GM23338 (cell line): ENCODE data around the gene KIAA0040. TPM values are rescaled to one million over a fixed set of nuclear protein-coding genes. Genes with fewer than 3 reads are reported as not detected.
A peak's percentile ranks its signal among the peaks of the same experiment; 100 is the strongest.

ENCODE experiments used
- ATAC-seq: fragments of 200-7000 bp; cut with Tn5 transposase; 3 replicates; pipeline ENCODE4 v1.9.1; 2020
- DNase-seq: peaks from one replicate; pipeline ENCODE4 v3.0.0-alpha.2; 2015; ENCODE audit warnings: low spot score
- H2AFZ ChIP-seq: fragments of 200-600 bp; sonication (generic); 2 replicates; pipeline ENCODE4 v1.8.0; 2016; ENCODE audit warnings: antibody characterized with exemption, mild to moderate bottlenecking, moderate library complexity
- H3F3A ChIP-seq: fragments of 200-600 bp; sonication (generic); replicated peaks from 2 replicates; pipeline ENCODE4 v1.8.0; 2017; ENCODE audit warnings: antibody characterized with exemption, mixed run types, low read depth
- H3K27ac ChIP-seq: fragments of 200-600 bp; sonication (generic); 2 replicates; pipeline ENCODE4 v1.6.1; 2016; ENCODE audit warnings: low read depth
- H3K27me3 ChIP-seq: fragments of 200-600 bp; sonication (generic); 2 replicates; pipeline ENCODE4 v1.8.0; 2016; ENCODE audit warnings: mild to moderate bottlenecking, mixed run types, moderate library complexity; ENCODE audit not compliant: insufficient read depth
- H3K36me3 ChIP-seq: fragments of 200-600 bp; sonication (generic); 2 replicates; pipeline ENCODE4 v1.8.0; 2016; ENCODE audit warnings: mild to moderate bottlenecking; ENCODE audit not compliant: insufficient read depth
- H3K4me1 ChIP-seq: fragments of 200-600 bp; sonication (generic); 2 replicates; pipeline ENCODE4 v1.8.0; 2016; ENCODE audit warnings: mild to moderate bottlenecking, moderate library complexity; ENCODE audit not compliant: insufficient read depth
- H3K4me2 ChIP-seq: fragments of 200-600 bp; sonication (generic); 2 replicates; pipeline ENCODE4 v1.7.1; 2017; ENCODE audit warnings: mixed run types
- H3K4me3 ChIP-seq: fragments of 200-600 bp; sonication (generic); 2 replicates; pipeline ENCODE4 v1.6.1; 2016; ENCODE audit warnings: mixed run types
- H3K79me2 ChIP-seq: fragments of 200-600 bp; sonication (generic); replicated peaks from 2 replicates; pipeline ENCODE4 v1.8.0; 2017; ENCODE audit warnings: mild to moderate bottlenecking; ENCODE audit not compliant: insufficient read depth
- H3K9me2 ChIP-seq: fragments of 200-600 bp; sonication (generic); 2 replicates; pipeline ENCODE4 v1.8.0; 2017; ENCODE audit not compliant: insufficient read depth
- H4K20me1 ChIP-seq: fragments of 200-600 bp; sonication (generic); replicated peaks from 2 replicates; pipeline ENCODE4 v1.8.0; 2017; ENCODE audit warnings: mild to moderate bottlenecking; ENCODE audit not compliant: insufficient read depth
- H3K27ac Mint-ChIP-seq: 2 replicates; pipeline ENCODE4 v1.8.0; 2020; ENCODE audit warnings: inconsistent platforms, mild to moderate bottlenecking, moderate library complexity, mixed read lengths
- H3K27me3 Mint-ChIP-seq: 3 replicates; pipeline ENCODE4 v1.8.0; 2022; ENCODE audit warnings: low read depth, mild to moderate bottlenecking, moderate library complexity, mixed read lengths, inconsistent platforms; ENCODE audit not compliant: insufficient read depth, poor library complexity
- H3K36me3 Mint-ChIP-seq: 3 replicates; pipeline ENCODE4 v1.8.0; 2021; ENCODE audit warnings: low read depth, mild to moderate bottlenecking, inconsistent platforms, moderate library complexity, mixed read lengths
- H3K4me1 Mint-ChIP-seq: 3 replicates; pipeline ENCODE4 v1.8.0; 2020; ENCODE audit warnings: mild to moderate bottlenecking, inconsistent platforms, mixed read lengths
- H3K4me3 Mint-ChIP-seq: 3 replicates; pipeline ENCODE4 v1.8.0; 2021; ENCODE audit warnings: moderate library complexity, mild to moderate bottlenecking, inconsistent platforms, mixed read lengths
- H3K9me3 Mint-ChIP-seq: 3 replicates; pipeline ENCODE4 v1.8.0; 2020; ENCODE audit warnings: moderate library complexity, mild to moderate bottlenecking, inconsistent platforms, mixed read lengths
- CREB1 ChIP-seq: fragments of 250-450 bp; sonication (Bioruptor Pico); IDR thresholded peaks from 2 replicates; pipeline ENCODE4 v1.5.0; 2020; ENCODE audit warnings: low read depth, mild to moderate bottlenecking, moderate library complexity
- ETS1 ChIP-seq: IDR thresholded peaks from 2 replicates; pipeline ENCODE4 v1.6.1; 2016; ENCODE audit warnings: antibody characterized with exemption
- EZH2 ChIP-seq: fragments of 200-600 bp; sonication (generic); IDR thresholded peaks from one replicate; pipeline ENCODE4 v1.8.0; 2017; ENCODE audit warnings: antibody characterized with exemption, mild to moderate bottlenecking, low read depth; ENCODE audit not compliant: unreplicated experiment
- EZH2phosphoT487 ChIP-seq: fragments of 200-600 bp; sonication (generic); IDR thresholded peaks from one replicate; pipeline ENCODE4 v1.8.1; 2018; ENCODE audit warnings: antibody characterized with exemption; ENCODE audit not compliant: unreplicated experiment
- JUNB ChIP-seq: IDR thresholded peaks from one replicate; pipeline ENCODE4 v1.6.1; 2016; ENCODE audit warnings: antibody characterized with exemption; ENCODE audit not compliant: unreplicated experiment
- NANOG ChIP-seq: IDR thresholded peaks from 2 replicates; pipeline ENCODE4 v1.6.1; 2016; ENCODE audit warnings: antibody characterized with exemption, borderline replicate concordance
- POLR2AphosphoS5 ChIP-seq: IDR thresholded peaks from 2 replicates; pipeline ENCODE4 v1.6.1; 2016; ENCODE audit warnings: antibody characterized with exemption, low read depth
- STAT1 ChIP-seq: IDR thresholded peaks from one replicate; pipeline ENCODE4 v1.6.1; 2016; ENCODE audit warnings: antibody characterized with exemption; ENCODE audit not compliant: unreplicated experiment
- ZNF114 ChIP-seq: fragments of 250-450 bp; sonication (Bioruptor Pico); IDR thresholded peaks from 2 replicates; pipeline ENCODE4 v1.5.0; 2020; ENCODE audit warnings: mild to moderate bottlenecking, moderate library complexity
- ZNF331 ChIP-seq: fragments of 250-450 bp; sonication (Bioruptor Pico); IDR thresholded peaks from 2 replicates; pipeline ENCODE4 v1.5.0; 2020; ENCODE audit warnings: low read depth, mild to moderate bottlenecking, moderate library complexity
- ZNF462 ChIP-seq: fragments of 250-450 bp; sonication (Bioruptor Pico); IDR thresholded peaks from 2 replicates; pipeline ENCODE4 v1.5.0; 2020; ENCODE audit warnings: mild to moderate bottlenecking, moderate library complexity
- polyA plus RNA-seq: library from polyadenylated mRNA; unstranded; fragments of >200 nt; fragmentation: Nextera tagmentation; extraction: Ambion mirVana; gene quantifications from 2 replicates; pipeline ENCODE4 v1.2.1, GENCODE V29; 2016
- total RNA-seq: library from RNA; depleted of rRNA; stranded (reverse); fragments of >200 nt; shearing (Covaris generic); gene quantifications from 2 replicates; pipeline ENCODE4 v1.2.3, GENCODE V29; 2014

KIAA0040 gene
- total and polyA plus RNA-seq, 2 experiments from 2014 or later, result 7.0 to 11.9 TPM

- H3K4me3 ChIP-seq, result no peak overlapping the region
- no peaks in the 10 kb centered on the region for H3F3A ChIP-seq
- H3K79me2 ChIP-seq, result no peaks in the 10 kb centered on the region
- H3K36me3 Mint-ChIP-seq, result no peaks in the 10 kb centered on the region
- no peaks in the 10 kb centered on the region for H3K27me3 Mint-ChIP-seq
- peak overlapping the region; percentile 31; the same call in 2 of the 3 replicates for H3K4me3 Mint-ChIP-seq
- TF ChIP-seq ZNF114 (CRISPR knock-in tag) (no peak), JUNB (no peak), EZH2 (no peak), ETS1 (no peak), CREB1 (CRISPR knock-in tag) (no peak), ZNF462 (no peak), POLR2AphosphoS5 (no peak), NANOG (no peak), EZH2phosphoT487 (no peak), STAT1 (no peak), ZNF331 (CRISPR knock-in tag) (no peak)
- peaks cover 7% of the 10 kb centered on the region; the same call in 1 of the 2 replicates for H3K9me2 ChIP-seq
- peaks cover 20% of the 10 kb centered on the region for H3K4me1 ChIP-seq
- no peaks in the 10 kb centered on the region for H3K36me3 ChIP-seq
- H3K4me2 ChIP-seq, result peak overlapping the region; percentile 17; the same call in 1 of the 2 replicates
- H3K27me3 ChIP-seq, result no peaks in the 10 kb centered on the region
- H3K4me1 Mint-ChIP-seq, result peaks cover 47% of the 10 kb centered on the region
- H3K27ac ChIP-seq, result peak overlapping the region; percentile 96
- H4K20me1 ChIP-seq, result no peaks in the 10 kb centered on the region
- ATAC-seq (no peak; the same call in 2 of the 3 replicates), DNase-seq (no peak)
- H2AFZ ChIP-seq, result no peak overlapping the region
- H3K27ac Mint-ChIP-seq, result peak overlapping the region; percentile 97
- H3K9me3 Mint-ChIP-seq, result no peaks in the 10 kb centered on the region
These were observed 61.9 kb downstream of the KIAA0040 start for GRCh38 chr1:175130649-175131045.
